PC-3 (cell line): Measurements from ENCODE around the gene CASZ1.

Experiments
- EZH2 ChIP-seq: fragments of 300-600 bp; sonication (generic); IDR thresholded peaks from one replicate; pipeline ENCODE4 v1.6.1; 2017; ENCODE audit warnings: antibody characterized with exemption, mild to moderate bottlenecking, low read length; ENCODE audit not compliant: unreplicated experiment
- TF ChIP-seq, protein P1 (sequence below): fragments of 300-600 bp; sonication (generic); conservative IDR thresholded peaks from 2 replicates; pipeline ENCODE4 v1.5.1; 2017; ENCODE audit warnings: antibody characterized with exemption, low read depth, mild to moderate bottlenecking, low read length

DNA sequence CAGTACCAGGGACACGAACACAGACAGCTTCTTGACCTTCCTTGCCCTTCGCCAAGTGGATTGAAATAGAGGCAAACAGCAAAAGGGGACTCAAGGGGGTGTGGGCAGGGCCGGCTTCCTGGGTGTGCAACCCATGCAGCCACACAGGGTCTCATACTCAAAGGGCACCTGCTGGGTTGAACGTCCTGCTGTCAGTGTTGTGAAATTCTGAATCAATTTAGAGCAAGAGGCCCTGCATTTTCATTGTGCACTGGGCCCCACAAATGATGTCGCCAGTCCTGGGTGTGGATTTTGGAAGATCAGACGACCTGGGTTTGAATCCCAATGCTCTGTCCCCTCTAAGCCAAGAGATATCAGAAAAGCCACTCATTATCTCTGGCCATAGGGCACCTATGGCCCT, 51.1 kb downstream of the CASZ1 start:
- TF ChIP-seq, protein P1, sequence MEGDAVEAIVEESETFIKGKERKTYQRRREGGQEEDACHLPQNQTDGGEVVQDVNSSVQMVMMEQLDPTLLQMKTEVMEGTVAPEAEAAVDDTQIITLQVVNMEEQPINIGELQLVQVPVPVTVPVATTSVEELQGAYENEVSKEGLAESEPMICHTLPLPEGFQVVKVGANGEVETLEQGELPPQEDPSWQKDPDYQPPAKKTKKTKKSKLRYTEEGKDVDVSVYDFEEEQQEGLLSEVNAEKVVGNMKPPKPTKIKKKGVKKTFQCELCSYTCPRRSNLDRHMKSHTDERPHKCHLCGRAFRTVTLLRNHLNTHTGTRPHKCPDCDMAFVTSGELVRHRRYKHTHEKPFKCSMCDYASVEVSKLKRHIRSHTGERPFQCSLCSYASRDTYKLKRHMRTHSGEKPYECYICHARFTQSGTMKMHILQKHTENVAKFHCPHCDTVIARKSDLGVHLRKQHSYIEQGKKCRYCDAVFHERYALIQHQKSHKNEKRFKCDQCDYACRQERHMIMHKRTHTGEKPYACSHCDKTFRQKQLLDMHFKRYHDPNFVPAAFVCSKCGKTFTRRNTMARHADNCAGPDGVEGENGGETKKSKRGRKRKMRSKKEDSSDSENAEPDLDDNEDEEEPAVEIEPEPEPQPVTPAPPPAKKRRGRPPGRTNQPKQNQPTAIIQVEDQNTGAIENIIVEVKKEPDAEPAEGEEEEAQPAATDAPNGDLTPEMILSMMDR = no peak
- no peak for TF ChIP-seq EZH2
